GM18907 (cell line): ENCODE measurements around the gene VPS13D.
"Not testable (repeated sequence)": the region's sequence is repeated elsewhere in the genome, so short reads cannot be mapped to it uniquely, and the experiment has no call there.

Source experiments
- ATAC-seq: cut with Tn5 transposase; IDR thresholded peaks from one replicate; pipeline ENCODE4 v1.9.1; 2021; ENCODE audit warnings: mild to moderate bottlenecking, moderate library complexity; ENCODE audit not compliant: unreplicated experiment

VPS13D gene

DNA sequence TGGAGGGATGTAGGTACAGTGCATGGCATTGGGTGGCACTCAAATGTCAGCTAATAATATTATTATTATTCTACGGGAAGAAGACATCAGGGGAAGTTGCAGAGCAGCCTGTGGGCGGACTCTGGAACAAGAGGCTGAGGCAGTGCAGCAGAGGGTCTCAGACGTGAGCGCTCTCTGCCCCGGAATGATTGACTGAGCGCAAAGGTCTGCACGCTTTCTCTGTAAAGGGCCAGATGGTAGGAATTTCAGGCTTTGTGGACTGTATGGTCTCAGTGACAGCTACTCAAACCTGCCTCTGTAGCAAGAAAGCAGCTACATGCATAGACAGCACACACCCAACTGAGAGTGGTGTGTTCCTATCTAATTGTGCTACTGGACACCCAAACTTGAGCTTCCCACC is 29.6 kb upstream of the VPS13D start:
- no peak for ATAC-seq

DNA sequence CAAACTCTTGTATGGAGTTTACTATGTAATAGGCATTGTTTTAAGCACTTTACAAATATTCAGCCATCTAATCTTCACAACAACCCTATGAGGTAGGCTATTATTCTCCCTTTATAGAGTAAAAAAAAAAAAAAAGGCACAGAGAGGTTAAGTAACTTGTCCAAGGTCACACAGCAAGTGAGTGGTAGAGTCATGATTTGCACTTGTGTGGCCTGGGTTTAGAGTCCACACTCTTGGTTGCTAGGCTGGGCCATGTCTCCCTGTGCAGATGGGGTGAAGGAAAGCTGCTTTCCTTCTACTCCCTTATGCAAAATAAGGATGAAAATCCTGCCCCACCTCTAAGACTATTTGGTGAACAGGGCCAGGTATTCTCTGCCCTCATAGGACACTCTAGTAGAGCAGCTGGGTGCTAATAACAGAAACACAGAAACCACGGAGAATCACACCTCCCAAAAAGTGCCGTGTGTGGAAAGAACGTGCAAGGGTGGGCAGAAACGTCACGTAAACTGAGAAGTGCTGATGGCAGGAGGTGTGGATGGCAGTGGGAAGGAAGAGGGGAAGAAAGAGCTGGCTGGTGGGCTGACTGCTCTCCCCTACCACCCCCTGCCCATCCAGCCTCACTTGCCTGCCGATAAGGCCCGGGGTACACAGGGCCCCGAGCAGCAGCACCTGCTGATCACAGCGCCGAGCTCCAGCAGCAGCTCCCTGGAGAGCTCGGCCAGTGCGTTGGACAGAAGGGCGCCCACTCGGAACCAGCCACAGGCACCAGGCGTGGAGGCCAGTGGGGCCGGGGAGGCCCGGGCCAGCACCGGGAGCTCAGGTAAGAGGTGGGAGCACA is 28.3 kb upstream of the VPS13D start:
- no peak for ATAC-seq

- no peak for ATAC-seq
Observed at GRCh38 chr1:12202190-12202497, 27.7 kb upstream of the VPS13D start.

- ATAC-seq: no peak
Observed at GRCh38 chr1:12202577-12202976, 27.3 kb upstream of the VPS13D start.

GRCh38 chr1:12203216-12204007 is 26.4 kb upstream of the VPS13D start:
- ATAC-seq: no peak

GRCh38 chr1:12204140-12204539 is 25.7 kb upstream of the VPS13D start:
- ATAC-seq: no peak

- no peak for ATAC-seq
Observed at GRCh38 chr1:12204754-12205658, 24.8 kb upstream of the VPS13D start.

DNA sequence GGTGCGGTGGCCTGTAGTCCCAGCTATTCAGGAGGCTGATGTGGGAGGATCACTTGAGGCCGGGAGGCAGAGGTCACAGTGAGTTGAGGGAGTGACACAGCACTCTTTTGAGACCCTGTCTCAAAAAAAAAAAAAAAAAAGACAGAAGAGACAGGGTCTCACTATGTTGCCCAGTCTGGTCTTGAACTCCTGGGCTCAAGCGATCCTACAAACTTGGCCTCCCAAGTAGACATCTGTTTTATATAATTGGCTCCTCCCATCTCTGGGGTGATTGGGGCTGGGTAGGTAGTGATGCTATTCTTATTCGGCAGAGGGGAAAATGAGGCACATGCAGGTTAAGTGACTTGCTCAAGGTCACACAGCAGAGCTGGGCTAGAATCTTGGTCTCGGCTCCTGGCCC is 23.6 kb upstream of the VPS13D start:
- ATAC-seq: no peak

DNA sequence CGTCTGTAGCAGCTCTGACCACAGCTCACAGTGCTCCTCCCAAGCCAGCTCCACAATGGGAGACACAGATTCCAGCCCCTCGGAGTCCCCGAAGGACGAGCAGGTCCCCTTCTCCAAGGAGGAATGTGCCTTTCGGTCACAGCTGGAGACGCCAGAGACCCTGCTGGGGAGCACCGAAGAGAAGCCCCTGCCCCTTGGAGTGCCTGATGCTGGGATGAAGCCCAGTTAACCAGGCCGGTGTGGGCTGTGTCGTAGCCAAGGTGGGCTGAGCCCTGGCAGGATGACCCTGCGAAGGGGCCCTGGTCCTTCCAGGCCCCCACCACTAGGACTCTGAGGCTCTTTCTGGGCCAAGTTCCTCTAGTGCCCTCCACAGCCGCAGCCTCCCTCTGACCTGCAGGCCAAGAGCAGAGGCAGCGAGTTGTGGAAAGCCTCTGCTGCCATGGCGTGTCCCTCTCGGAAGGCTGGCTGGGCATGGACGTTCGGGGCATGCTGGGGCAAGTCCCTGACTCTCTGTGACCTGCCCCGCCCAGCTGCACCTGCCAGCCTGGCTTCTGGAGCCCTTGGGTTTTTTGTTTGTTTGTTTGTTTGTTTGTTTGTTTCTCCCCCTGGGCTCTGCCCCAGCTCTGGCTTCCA is 22.9 kb upstream of the VPS13D start:
- no peak for ATAC-seq

- ATAC-seq: no peak
Observed at GRCh38 chr1:12208271-12208670, 21.6 kb upstream of the VPS13D start.

DNA sequence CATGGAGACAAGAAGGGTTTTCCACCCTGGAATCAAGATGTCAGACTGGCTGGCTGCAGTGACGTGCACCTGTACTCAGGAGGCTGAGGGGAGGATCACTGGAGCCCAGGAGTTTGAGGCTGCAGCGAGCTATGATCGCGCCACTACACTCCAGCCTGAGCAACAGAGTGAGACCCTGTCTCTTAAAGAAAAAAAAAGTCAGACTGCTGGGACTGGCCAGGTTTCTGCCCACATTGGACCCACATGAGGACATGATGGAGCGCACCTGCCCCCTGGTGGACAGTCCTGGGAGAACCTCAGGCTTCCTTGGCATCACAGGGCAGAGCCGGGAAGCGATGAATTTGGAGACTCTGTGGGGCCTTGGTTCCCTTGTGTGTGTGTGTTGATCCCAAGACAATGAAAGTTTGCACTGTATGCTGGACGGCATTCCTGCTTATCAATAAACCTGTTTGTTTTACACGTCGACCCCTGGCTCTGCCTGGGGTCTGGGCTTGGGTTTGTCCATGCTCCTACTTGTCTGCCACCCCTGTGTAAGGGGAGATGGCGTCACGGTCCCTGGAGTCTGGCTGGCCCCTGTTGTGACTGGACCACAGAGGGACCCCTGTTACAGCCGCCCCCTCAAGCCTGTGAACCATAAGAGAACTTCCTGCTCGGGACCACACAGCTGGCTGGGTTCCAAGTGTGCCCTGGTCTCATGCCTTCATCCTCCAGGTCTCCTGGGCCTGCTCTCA is 20.9 kb upstream of the VPS13D start:
- peak; percentile 44 for ATAC-seq

GRCh38 chr1:12209495-12209832 is 20.4 kb upstream of the VPS13D start:
- ATAC-seq: no peak

DNA sequence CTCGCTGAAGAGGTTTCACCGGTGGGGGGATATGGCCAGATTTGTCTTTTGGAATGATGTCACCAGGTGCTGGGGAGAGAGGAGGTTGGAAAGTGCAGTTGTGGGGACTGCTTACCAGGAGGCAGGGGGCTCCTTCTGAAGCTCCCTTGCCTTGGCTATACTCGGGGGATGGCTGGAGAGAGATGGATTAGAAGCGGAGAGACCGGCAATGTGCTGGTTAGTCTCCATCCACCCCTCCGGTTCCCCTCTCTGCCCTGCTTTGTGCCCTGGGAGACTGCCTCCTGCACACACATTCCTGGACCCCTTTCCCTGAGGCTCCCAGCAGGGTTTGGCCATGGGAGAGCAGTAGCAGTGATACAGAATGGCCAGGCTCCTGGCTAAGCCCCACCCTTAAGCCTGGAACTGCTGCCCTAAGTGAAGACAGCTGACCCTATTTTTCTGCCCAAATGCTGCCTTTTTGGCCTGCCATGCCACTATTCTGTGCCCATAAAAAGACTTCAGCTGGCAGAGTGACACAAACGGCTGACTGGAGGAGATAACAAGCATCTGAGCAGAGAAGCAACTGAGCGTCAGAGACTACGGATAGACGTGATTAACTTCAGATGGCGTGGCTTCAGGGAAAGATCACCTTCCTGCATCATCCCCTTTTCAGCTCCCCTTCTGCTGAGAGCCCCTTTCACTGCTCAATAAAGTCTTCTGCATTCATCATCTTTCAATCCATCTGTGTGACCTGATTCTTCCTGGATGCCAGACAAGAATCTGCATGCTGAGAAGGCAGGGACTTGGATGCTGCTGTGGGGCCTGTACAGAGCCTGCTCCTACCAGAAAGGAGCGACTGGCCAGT is 14.5 kb upstream of the VPS13D start:
- no peak for ATAC-seq

DNA sequence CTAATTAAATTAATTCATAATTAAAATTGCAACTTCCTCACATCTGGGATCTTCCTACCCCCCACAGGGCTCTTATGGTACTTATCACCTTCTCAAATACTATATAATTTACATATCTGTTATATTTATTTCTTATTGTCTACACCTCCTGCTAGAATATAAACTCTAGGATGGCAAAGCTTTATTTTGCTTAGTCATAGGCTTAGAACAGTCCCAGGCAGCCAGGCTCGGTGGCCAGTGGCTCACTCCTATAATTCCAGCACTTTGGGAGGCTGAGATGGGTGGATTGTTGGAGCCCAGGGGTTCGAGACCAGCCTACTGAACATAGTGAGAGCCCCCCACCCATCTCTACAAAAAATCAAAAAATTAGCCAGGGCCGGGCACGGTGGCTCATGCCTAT is 10.0 kb upstream of the VPS13D start:
- no peak for ATAC-seq

- no peak for ATAC-seq
Observed at GRCh38 chr1:12220890-12221289, 8.9 kb upstream of the VPS13D start.

DNA sequence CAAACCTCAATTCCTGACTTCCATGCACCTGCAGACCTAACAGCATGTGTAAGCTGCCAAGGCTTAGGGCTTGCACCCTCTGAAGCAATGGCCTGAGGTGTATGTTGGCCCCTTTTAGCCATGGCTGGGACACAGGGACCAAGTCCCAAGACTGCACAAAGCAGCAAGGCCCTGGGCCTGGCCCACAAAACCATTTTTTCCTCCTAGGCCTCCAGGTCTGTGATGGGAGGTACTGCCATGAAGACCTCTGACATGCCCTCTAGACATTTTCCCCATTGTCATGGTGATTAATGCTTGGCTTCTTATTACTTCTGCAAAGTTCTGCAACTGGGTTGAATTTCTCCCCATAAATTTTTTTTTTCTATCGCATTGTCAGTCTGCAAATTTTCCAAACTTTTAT is 7.1 kb upstream of the VPS13D start:
- not testable (repeated sequence) for ATAC-seq

DNA sequence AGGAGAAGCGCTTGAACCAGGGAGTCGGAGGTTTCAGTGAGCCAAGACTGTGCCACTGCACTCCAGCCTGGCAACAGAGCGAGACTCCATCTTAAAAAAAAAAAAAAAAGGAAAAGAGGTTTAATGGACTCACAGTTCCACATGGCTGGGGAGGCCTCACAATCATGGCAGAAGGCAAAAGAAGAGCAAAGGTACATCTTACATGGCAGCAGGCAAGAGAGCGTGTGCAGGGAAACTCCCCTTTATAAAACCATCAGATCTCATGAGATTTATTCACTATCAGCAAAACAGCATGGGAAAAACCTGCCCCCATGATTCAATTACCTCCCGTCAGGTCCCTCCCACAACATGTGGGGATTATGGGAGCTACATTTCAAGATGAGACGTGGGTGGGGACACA is 5.7 kb upstream of the VPS13D start:
- not testable (repeated sequence) for ATAC-seq

DNA sequence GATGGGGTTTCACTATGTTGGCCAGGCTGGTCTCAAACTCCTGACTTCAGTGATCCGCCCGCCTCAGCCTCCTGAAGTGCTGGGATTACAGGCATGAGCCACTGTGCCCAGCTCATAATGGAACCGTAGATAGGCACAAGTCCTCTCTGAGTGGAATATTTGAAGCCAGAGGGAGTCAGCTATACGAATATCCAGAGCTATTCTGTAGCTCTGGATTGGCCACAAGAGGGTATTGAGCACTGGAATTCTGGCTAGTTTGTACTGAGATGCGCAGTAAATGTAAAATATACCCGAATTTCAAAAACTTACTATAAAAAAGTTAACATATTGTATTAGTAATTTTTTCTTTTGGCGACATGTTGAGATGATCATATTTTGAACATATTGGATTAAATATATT is 851 bp upstream of the VPS13D start:
- ATAC-seq: no peak

DNA sequence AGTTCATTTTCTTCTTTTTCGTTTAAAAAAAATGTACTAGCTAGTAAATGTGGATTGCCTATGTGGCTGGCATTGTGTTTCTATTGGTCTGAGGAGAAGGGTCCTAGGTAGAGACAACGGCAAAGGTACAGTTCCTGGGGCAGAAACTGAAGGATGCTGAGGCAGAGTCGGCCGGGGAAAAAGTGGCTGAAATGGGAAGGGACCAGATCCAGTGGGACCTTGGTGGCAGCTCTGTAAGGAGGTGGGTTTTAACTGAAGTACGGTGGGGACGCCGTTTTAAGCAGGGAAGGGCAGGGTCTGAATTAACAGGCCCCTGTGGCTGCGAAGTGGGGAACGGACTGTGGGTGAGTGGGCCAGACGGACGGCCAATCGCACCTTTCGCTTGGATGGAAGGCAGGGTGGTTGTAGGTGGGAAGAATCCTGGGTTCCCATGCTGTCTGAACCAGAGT is 420 bp upstream of the VPS13D start:
- no peak for ATAC-seq
